ENCODE data around the gene DUSP16.

DNA sequence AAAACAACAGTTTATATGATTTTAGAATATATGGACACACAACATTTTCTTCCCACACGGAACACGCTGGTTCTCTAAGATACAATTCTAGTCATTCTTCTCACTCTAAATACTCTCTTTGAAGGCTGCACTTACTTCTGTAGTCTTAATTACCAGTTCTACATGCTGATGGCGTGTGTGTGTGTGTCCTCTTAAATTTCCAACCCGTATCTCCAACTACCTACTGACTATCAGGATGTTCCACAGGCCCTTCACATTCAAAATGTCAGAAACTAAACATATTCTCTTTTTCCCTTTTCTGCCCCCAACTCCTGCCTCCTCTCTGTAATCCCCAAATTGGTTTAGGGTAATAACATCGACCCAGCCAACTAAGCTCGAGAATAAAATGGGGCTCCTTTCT is 75.2 kb downstream of the DUSP16 start:
- TF ChIP-seq TAF1 (IDR thresholded peaks at IDR 0.05; ENCODE audit: low read depth): no peak
- TF ChIP-seq RAD21 (conservative IDR thresholded peaks at IDR 0.05): no peak

Data from neural cell (in vitro differentiated cells).